ENCODE results near the gene TXNRD2. TPM values are rescaled to one million over a fixed set of nuclear protein-coding genes. Genes with fewer than 3 reads are reported as not detected.
A peak's percentile ranks its signal among the peaks of the same experiment; 100 is the strongest.

Gene TXNRD2
- total RNA-seq, 3 donors from 2014 or later (not counting 1 experiment from before 2014, with no cell fraction given) = 23.5 to 37.3 (median 24.4) TPM

DNA sequence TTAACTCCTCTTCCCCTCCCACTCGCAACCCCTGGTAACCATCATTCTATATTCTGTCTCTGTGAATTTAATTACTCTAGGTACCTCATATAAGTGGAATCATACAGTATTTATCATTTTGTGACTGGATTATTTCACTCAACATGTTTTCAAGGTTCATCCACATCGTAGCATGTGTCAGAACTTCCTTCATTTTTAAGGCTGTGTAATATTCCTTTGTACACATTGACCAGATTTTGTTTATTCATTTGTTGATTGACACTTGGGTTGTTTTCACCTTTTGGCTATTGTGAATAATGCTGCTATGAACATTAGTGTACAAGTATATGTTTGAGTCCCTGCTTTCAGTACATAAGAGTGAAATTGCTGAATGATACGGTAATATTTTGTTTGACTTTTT is 84.2 kb downstream of the TXNRD2 start:
- Histone ChIP-seq H3K36me3 (ENCODE audit: control insufficient read depth, insufficient read depth, low read length) (no peaks in the 10 kb centered on the region), H3K4me3 (ENCODE audit: low read length) (no peak overlapping the region), H3K27me3 (ENCODE audit: control insufficient read depth, insufficient read depth, low read length) (no peaks in the 10 kb centered on the region), H3K9me3 (ENCODE audit: control insufficient read depth, insufficient read depth, low read length) (no peaks in the 10 kb centered on the region), H3K4me1 (ENCODE audit: control insufficient read depth, insufficient read depth, low read length) (peaks cover 26% of the 10 kb centered on the region), H3K27ac (ENCODE audit: low read length) (no peak overlapping the region)
- no peaks in the 10 kb centered on the region for H3K9me3 Mint-ChIP-seq
- 100% methylated on average over 2 of the region's 3 CpGs for WGBS (ENCODE audit: insufficient coverage)
- ATAC-seq = no peak
- H3K36me3 Mint-ChIP-seq = no peaks in the 10 kb centered on the region
- H3K4me3 Mint-ChIP-seq = no peak overlapping the region
- no peak for TF ChIP-seq CTCF (IDR thresholded peaks at IDR 0.05)
- H3K4me1 Mint-ChIP-seq = peaks cover 19 to 35% of the 10 kb centered on the region in 2 donors
- H3K27ac Mint-ChIP-seq = peak overlapping the region in 1 of 2 donors; percentile 82
- no peaks in the 10 kb centered on the region for H3K27me3 Mint-ChIP-seq (ENCODE audit: low read depth in 2 of 2)
- DNase-seq = no peak
- intact Hi-C loops (cut with micrococcal nuclease) = no loop called here

DNA sequence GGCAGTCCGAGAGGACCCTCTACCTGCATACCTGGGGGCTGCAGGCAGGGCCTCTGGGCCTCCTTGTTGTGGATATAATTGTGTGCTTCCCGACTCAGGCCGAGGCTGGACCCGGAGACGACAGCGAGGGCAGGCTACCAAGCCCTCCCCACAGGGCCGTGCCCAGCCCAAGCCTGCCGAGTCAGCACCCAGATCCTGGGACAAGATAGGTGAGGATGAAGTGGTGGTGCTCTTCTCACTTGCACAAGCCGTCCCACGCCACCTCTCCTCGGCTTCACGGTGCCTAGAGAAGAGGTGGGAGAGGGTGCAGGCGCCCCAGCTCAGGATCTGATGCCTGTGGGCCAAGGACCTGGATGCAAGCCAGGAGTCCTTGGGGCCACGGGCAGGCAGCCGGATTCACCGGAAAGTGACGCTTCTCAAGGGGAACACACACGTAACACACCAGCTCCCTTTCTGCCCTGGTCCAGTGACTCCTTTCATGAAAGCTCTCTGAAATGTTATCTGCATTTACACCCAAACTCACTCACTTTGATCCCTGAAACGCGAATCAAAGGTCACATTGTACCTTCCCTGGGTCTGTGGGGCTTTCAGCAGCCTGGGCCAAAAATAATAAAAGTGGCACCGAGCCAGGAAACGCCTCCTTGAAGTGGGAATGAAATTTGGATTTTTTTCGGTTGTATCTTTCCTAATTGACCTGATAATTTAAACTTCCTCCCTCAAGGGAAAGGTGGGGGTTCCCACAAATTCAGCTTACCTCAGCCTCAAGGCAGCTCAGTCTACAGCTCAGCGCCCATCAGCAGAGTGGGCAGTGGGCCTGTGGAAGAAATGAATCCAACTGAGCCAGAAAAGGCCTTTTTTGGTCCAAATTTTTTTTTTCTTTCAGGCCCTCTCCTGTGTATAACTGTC is 85.9 kb downstream of the TXNRD2 start:
- peak overlapping the region; percentile 91 for H3K4me3 Mint-ChIP-seq
- Histone ChIP-seq H3K9me3 (ENCODE audit: control insufficient read depth, insufficient read depth, low read length) (no peaks in the 10 kb centered on the region), H3K4me1 (ENCODE audit: control insufficient read depth, insufficient read depth, low read length) (peaks cover 26% of the 10 kb centered on the region), H3K27ac (ENCODE audit: low read length) (peak overlapping the region; percentile 79), H3K36me3 (ENCODE audit: control insufficient read depth, insufficient read depth, low read length) (peaks cover 7% of the 10 kb centered on the region), H3K4me3 (ENCODE audit: low read length) (peak overlapping the region; percentile 97), H3K27me3 (ENCODE audit: control insufficient read depth, insufficient read depth, low read length) (no peaks in the 10 kb centered on the region)
- H3K4me1 Mint-ChIP-seq = peaks cover 19 to 40% of the 10 kb centered on the region in 2 donors
- peak in 1 of 2 donors; percentile 75 for DNase-seq
- H3K9me3 Mint-ChIP-seq = no peaks in the 10 kb centered on the region
- no peaks in the 10 kb centered on the region for H3K36me3 Mint-ChIP-seq
- intact Hi-C loops (cut with micrococcal nuclease) = no loop called here
- H3K27me3 Mint-ChIP-seq (ENCODE audit: low read depth in 2 of 2) = no peaks in the 10 kb centered on the region
- ATAC-seq = peak in 1 of 3 donors; percentile 1
- 7% methylated on average over 21 of the region's 24 CpGs for WGBS (ENCODE audit: insufficient coverage)
- peak overlapping the region; percentile 82 to 90 for H3K27ac Mint-ChIP-seq
- no peak for TF ChIP-seq CTCF (IDR thresholded peaks at IDR 0.05)

GRCh38 chr22:19854778-19855503 is 86.7 kb downstream of the TXNRD2 start, which contains the start of the genes GNB1L and RTL10:
Gene GNB1L, minus strand, starts transcription at chr22:19854874. Its CDS starts 33,519 bp downstream, at chr22:19821355.
Gene RTL10, minus strand, starts transcription at chr22:19854874. Its CDS starts 2,613 bp downstream, at chr22:19852261.
- intact Hi-C loops (cut with micrococcal nuclease) = no loop called here
- H3K9me3 ChIP-seq (ENCODE audit: control insufficient read depth, insufficient read depth, low read length) = no peaks in the 10 kb centered on the region
- TF ChIP-seq CTCF (IDR thresholded peaks at IDR 0.05) = no peak
- no peaks in the 10 kb centered on the region for H3K27me3 ChIP-seq (ENCODE audit: control insufficient read depth, insufficient read depth, low read length)
- peaks cover 26% of the 10 kb centered on the region for H3K4me1 ChIP-seq (ENCODE audit: control insufficient read depth, insufficient read depth, low read length)
- H3K36me3 ChIP-seq (ENCODE audit: control insufficient read depth, insufficient read depth, low read length) = peaks cover 7% of the 10 kb centered on the region
- H3K9me3 Mint-ChIP-seq = no peaks in the 10 kb centered on the region
- no peaks in the 10 kb centered on the region for H3K36me3 Mint-ChIP-seq
- under 1% methylated on average over 81 of the region's 81 CpGs for WGBS (ENCODE audit: insufficient coverage)
- peaks cover 19 to 40% of the 10 kb centered on the region in 2 donors for H3K4me1 Mint-ChIP-seq
- DNase-seq = peak; percentile 94 to 99
- H3K4me3 ChIP-seq (ENCODE audit: low read length) = peak within 1 kb of the TSS; percentile 97
- peak; percentile 96 to 98 (median 96) for ATAC-seq
- no peaks in the 10 kb centered on the region for H3K27me3 Mint-ChIP-seq (ENCODE audit: low read depth in 2 of 2)
- peak within 1 kb of the TSS; percentile 79 for H3K27ac ChIP-seq (ENCODE audit: low read length)
- peak within 1 kb of the TSS; percentile 91 for H3K4me3 Mint-ChIP-seq
- peak within 1 kb of the TSS; percentile 82 to 90 for H3K27ac Mint-ChIP-seq
